NCI-H774 (cell line): ENCODE results near the gene STON2.

Experiments used
- DNase-seq: peaks from one replicate; lab custom pipeline; 2025; lab: John Stamatoyannopoulos, UW

Gene STON2

GRCh38 chr14:81331229-81332021 is 68.7 kb downstream of the STON2 start:
- DNase-seq = no peak

DNA sequence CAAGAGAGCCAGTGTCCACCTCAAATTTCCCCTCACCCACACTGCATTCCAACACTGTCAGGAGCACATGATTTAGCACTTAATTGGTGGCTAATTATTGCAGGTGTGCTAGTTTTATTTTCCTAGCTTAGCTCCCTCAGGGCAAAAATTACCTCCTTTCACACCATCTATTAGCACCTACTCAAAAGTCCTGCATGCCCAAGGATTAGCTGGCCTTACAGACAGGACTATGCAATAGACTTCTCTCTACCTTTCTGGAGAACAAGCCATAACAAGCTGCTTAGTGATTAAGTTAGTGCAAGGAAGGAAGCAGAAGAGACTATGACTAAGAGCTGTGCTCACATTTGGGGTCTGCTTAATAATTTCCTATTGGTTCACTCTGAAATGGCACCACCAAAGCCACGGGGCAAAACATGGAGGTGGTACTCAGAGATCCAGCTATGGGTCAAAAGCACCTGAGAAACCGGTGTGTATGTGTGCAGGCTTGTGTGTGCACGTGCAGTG is 69.5 kb downstream of the STON2 start:
- no peak for DNase-seq

GRCh38 chr14:81329640-81330381 is 70.3 kb downstream of the STON2 start:
- no peak for DNase-seq

GRCh38 chr14:81326451-81326850 is 73.7 kb downstream of the STON2 start:
- DNase-seq = no peak

GRCh38 chr14:81324011-81324410 is 76.1 kb downstream of the STON2 start:
- peak; percentile 6 for DNase-seq

- DNase-seq = no peak
These were observed 77.0 kb downstream of the STON2 start for GRCh38 chr14:81323093-81323492.

DNA sequence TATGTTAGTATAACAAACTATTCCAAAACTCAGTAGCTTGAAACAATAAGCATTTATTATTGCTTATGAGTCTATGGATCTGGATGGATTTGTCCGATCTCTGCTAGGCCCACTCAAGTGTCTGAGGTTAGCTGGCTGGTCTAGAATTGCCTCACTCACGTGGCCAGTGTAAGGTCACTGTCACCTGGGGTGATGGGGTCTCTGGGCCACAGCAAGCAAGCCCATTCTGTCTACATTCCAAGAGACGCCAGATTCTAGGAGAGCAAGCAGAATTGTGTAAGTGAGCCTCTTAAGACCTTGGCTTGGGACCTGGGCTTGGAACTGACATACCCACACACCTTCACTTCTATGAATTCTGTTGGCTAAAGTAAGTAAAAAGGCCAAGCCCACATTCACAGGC is 80.2 kb downstream of the STON2 start:
- no peak for DNase-seq

DNA sequence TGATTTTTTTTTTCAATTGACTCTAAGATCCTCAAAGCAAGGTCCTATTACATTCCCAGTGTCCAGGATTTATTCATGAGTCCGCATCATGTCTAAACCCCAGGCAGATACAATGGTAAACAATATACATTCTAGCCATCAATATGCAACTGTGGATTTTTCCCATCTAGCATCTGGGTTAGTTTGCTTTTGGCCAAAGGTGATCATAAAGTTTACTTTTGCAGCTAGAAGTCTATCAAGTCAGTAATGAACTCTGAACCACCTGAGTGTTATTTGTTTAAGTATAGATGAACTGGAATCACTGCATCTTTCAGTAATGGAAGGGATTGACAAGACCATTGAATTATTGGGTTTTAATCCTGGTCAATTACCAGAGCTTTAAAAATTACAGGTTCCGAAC is 80.8 kb downstream of the STON2 start:
- DNase-seq = no peak

DNA sequence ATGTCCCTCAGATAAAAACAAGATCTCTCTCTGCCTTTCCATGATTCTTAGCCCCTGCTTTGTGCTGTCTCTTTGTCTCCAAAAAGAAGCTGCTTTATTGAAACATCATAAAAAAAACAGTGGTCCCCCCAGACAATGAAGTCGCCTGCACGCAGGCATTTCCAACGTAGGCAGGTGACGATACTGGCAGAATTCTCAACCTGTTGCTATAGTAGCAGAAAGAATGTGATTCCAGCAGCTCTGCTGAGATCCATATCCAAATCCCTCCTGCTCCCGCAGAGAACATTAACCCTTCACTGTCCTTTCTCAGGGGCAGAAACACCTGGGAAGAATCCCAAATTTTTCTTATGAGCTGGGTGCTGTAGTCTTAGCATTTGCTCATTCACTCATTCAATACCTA is 84.8 kb downstream of the STON2 start:
- no peak for DNase-seq

GRCh38 chr14:81314443-81315175 is 85.5 kb downstream of the STON2 start:
- DNase-seq = no peak

DNA sequence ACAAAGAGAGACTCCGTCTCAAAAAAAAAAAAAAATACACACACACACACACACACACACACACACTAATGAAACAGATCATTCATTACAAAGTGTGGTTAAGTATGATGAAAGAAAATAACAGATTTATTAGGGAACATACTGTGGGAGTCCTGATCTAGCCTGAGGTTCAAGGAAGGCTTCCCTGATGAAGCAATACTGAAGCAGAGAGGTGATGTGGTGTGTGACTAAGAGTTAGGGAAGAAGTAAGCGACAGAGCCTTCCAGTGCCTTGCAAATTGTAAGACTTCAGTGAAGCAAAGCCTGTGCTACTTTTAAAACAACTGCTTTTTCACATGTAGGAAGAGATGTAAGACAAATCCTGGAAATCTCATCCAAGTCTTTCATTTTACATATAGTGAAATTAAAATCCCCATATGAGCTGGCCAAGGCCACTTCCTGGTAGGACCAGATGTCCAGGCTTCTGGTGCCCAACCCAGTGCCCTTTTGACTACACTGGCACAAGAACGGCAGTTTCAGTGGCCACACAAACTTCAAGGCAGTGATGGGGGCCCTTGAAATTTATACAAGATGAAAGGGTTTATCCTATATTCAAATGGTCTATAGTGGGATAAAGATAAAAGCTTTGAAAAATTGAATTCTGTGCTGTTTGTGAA is 86.2 kb downstream of the STON2 start:
- DNase-seq = no peak

DNA sequence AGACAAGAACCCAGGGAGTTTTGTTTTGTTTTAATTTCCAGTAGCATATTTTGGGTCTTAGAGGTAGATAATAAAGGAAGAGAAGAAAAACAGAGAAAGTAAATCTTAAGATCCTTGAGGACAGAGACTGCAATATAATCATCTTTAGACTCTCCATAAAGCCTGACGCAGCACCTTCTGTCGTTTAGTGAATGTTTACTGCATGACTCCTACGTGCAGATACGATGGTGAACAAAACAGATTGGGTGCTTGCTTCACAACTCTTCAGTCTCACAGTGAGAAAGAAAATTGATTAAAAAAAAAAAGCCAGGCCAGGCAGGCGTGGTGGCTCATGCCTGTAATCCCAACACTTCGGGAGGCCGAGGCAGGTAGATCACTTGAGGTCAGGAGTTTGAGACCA is 86.9 kb downstream of the STON2 start:
- no peak for DNase-seq

- no peak for DNase-seq
These were observed 87.7 kb downstream of the STON2 start for GRCh38 chr14:81312289-81312876.

DNA sequence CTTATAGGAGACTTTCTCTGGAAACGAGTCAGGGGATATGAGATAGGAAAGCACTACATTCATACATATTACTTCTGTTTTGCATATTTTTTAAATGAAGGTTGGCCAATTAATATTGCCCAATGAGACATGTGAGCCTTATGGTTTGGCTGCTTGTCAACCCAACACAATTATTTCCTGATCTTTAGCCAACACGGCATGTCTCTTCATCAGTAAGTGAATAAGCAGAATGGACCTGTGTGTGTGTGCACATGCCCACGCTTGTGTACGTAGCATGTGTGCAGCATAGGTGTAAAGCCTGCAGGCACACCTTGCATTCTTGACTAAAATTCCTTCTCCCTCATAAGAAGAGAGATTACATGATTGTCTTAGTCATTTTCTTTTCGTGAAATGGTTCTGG is 88.3 kb downstream of the STON2 start:
- no peak for DNase-seq

GRCh38 chr14:81311141-81311540 is 89.0 kb downstream of the STON2 start:
- no peak for DNase-seq

DNA sequence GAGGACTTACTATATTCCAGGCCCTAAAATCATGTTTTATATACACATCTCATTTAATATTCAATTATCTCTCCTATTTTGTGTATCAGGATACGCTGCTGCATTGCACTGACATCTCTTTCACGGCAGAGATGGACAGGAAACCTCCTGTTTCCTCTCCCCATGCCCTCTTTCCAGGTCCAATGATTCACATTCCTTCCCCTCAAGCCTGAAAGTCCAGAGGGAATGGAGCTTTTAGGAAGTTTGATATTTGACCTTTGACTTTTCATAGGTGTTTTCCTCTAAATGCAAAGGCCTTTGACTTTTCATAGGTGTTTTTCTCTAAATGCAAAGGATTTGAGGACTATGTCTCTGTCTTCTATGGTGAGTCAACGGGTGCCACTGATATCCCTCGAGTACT is 89.5 kb downstream of the STON2 start:
- DNase-seq = no peak

DNA sequence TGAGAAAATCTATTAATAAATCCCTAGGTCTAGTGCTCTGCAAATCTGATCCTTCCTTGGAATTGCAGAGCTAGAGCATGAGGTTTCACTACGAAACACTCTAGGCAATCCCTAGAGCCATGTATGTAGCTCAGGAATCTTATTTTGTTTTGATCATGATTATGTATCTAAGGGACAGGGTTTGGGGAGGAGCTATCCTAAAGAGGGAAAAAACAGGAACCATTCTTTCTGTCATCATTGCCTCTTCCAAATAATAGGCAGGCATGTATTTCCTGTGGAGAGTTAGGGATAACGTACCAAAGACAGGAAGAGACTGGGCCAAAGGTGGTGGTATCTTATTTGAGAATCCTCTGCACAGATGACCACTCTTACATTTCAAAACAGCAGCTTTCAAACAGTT is 90.6 kb downstream of the STON2 start:
- no peak for DNase-seq

DNA sequence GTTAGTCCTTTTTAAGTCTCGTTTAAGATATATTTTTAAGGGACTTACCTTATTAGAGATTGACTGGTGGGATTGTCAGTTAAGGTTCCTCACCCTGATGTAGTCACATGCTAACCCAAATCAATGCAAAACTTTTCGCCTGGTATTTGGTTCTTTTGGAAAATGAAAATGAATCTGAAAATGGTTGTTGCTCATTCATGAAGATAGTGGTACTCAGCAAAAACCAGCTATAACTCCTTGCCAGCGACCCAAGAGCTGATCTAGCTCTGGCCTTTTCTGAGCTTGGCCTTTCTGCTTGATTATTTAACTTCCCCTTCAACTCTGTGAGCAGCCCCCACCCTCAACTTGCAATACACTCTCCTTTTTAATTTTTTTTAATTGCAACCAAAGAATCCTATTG is 94.4 kb downstream of the STON2 start:
- DNase-seq = no peak

DNA sequence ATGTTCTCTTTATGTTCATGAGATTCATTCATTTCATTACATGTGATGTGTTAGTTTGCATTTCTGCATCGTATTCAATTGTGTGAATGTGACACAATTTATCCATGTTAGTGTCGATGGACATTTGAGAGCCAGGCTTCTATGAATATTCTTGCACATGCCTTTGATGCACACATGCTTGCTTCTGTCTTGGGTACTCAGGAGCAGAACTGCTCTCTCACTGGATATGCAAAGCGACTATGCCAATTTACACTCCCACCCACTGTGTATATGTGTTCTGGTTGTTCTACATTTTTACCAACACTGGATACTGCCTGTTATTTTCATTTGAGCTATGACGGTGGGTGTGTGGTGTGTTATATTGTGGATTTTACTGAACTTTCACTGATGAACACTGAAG is 95.1 kb downstream of the STON2 start:
- no peak for DNase-seq

DNA sequence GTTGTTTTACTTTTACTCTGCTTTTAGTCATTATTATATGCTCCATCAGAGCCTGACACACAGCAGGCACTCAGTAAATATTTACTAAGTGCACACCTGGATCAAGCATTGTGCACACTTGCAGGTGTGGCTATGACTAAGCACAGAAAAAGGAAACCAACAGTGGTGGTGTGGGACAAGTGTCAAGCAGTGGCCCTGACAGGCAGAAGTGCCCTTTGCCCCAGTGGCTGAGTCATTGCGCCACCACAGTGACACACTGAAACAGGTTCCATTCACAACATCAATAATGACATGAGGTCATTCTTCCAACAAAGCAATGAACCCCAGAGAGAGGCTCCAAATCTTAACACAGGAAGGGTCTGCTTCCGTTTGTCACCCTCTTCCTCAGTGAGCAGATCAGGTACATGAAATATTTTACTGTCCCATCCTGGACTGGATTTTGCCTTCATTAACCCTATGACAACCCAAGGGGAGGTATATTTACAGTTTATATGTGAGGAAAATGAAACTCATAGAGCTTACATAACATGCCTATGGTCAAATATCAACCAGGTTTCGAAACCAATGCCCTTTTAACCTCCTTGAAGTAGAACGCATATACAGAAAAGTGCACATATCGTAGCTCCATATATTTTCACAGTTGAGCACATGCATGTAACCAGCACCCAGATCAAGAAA is 96.7 kb downstream of the STON2 start:
- peak; percentile 68 for DNase-seq

GRCh38 chr14:81302638-81303037 is 97.5 kb downstream of the STON2 start:
- DNase-seq = no peak
